ENCODE results near the gene PEDS1. TPM values are rescaled to one million over a fixed set of nuclear protein-coding genes. Genes with fewer than 3 reads are reported as not detected.
A peak's percentile ranks its signal among the peaks of the same experiment; 100 is the strongest.

PEDS1 gene
- total and polyA plus RNA-seq, 4 donors: 21.9 to 43.4 (median 34.4) TPM

GRCh38 chr20:50115591-50116367, 37.7 kb downstream of the PEDS1 start:
- no peak for TF ChIP-seq CTCF (IDR thresholded peaks at IDR 0.05; ENCODE audit: control extremely low read depth, extremely low read depth)
- DNase-seq: peak; percentile 97 to 99 (median 99)
- H3K9ac ChIP-seq (ENCODE audit: insufficient read depth in 1 of 2, low read length in 2 of 2): peak overlapping the region in 1 of 2 donors; percentile 88
- WGBS, 2 donors: 0% methylated on average over 24 of the region's 24 CpGs
- H3K27me3 ChIP-seq (ENCODE audit: control insufficient read depth in 3 of 3, insufficient read depth in 3 of 3, low read length in 2 of 3): no peaks in the 10 kb centered on the region
- peak; percentile 85 for ATAC-seq (ENCODE audit: insufficient read depth, low FRiP score)
- no peak overlapping the region for H3K4me3 ChIP-seq
- H3K4me1 ChIP-seq (ENCODE audit: control insufficient read depth in 5 of 5, insufficient read depth in 5 of 5, low read length in 5 of 5): peaks cover 1 to 37% (median 17%) of the 10 kb centered on the region in 5 donors
- peaks cover 0 to 3% (median 0%) of the 10 kb centered on the region in 4 donors for H3K36me3 ChIP-seq (ENCODE audit: control insufficient read depth in 4 of 4, insufficient read depth in 4 of 4, low read length in 4 of 4)
- H3K27ac ChIP-seq (ENCODE audit: low read depth in 1 of 2, low read length in 1 of 2): peak overlapping the region; percentile 41 to 75
- H3K9me3 ChIP-seq (ENCODE audit: control insufficient read depth in 4 of 4, insufficient read depth in 3 of 4, low read length in 3 of 4): no peaks in the 10 kb centered on the region

DNA sequence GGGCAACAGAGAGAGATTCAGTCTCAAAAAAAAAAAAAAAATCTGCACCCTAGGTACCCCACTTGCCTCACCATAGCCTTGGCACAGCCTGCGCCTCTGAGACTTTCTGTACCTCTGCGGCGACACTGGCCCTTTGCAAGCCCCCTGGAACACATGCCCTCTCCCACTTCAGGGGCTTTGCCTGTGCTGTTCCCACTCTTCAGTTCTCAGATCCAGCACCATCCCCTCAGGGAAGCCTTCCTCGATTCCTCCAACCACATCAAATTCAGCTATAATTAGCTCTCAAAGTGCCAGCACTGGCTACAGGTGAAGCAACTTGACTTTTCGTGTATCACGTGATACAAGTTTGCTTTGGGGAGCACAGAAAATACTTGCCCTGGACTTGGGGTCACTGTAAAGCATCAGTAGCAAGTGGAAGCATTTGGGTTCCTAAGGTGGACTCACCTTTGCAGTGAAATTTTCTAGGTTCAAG, 38.4 kb downstream of the PEDS1 start:
- DNase-seq: no peak
- 63 to 71% methylated on average over 6 of the region's 6 CpGs for WGBS, 2 donors

GRCh38 chr20:50113420-50114224, 39.9 kb downstream of the PEDS1 start:
- Histone ChIP-seq H3K4me1 (ENCODE audit: control insufficient read depth in 5 of 5, insufficient read depth in 5 of 5, low read length in 5 of 5) (peaks cover 11 to 45% (median 22%) of the 10 kb centered on the region in 5 donors), H3K36me3 (ENCODE audit: control insufficient read depth in 4 of 4, insufficient read depth in 4 of 4, low read length in 4 of 4) (peaks cover 0 to 3% (median 0%) of the 10 kb centered on the region in 4 donors), H3K9ac (ENCODE audit: insufficient read depth in 1 of 2, low read length in 2 of 2) (peak overlapping the region; percentile 93), H3K27me3 (ENCODE audit: control insufficient read depth in 3 of 3, insufficient read depth in 3 of 3, low read length in 2 of 3) (no peaks in the 10 kb centered on the region), H3K4me3 (peak overlapping the region; percentile 2), H3K27ac (ENCODE audit: low read depth in 1 of 2, low read length in 1 of 2) (peak overlapping the region; percentile 92 to 97), H3K9me3 (ENCODE audit: control insufficient read depth in 4 of 4, insufficient read depth in 3 of 4, low read length in 3 of 4) (no peaks in the 10 kb centered on the region)
- 11 to 16% methylated on average over 11 of the region's 11 CpGs for WGBS, 2 donors
- ATAC-seq (ENCODE audit: insufficient read depth, low FRiP score) (no peak), DNase-seq (no peak)
- no peak for TF ChIP-seq CTCF (IDR thresholded peaks at IDR 0.05; ENCODE audit: control extremely low read depth, extremely low read depth)

More for the DNA sequence above, 38.4 kb downstream of the PEDS1 start:
- Histone ChIP-seq H3K9me3 (ENCODE audit: control insufficient read depth in 4 of 4, insufficient read depth in 3 of 4, low read length in 3 of 4) (no peaks in the 10 kb centered on the region), H3K27ac (ENCODE audit: low read depth in 1 of 2, low read length in 1 of 2) (no peak overlapping the region), H3K4me1 (ENCODE audit: control insufficient read depth in 5 of 5, insufficient read depth in 5 of 5, low read length in 5 of 5) (peaks cover 8 to 44% (median 22%) of the 10 kb centered on the region in 5 donors), H3K36me3 (ENCODE audit: control insufficient read depth in 4 of 4, insufficient read depth in 4 of 4, low read length in 4 of 4) (peaks cover 0 to 3% (median 0%) of the 10 kb centered on the region in 4 donors), H3K9ac (ENCODE audit: insufficient read depth in 1 of 2, low read length in 2 of 2) (peak overlapping the region in 1 of 2 donors; percentile 85), H3K27me3 (ENCODE audit: control insufficient read depth in 3 of 3, insufficient read depth in 3 of 3, low read length in 2 of 3) (no peaks in the 10 kb centered on the region), H3K4me3 (no peak overlapping the region)
- TF ChIP-seq CTCF (IDR thresholded peaks at IDR 0.05; ENCODE audit: control extremely low read depth, extremely low read depth): no peak
- ATAC-seq (ENCODE audit: insufficient read depth, low FRiP score): no peak

All from lung (tissue), 12 donors.